WTC11 (cell line): ENCODE results near the gene ZNF236.

Experiments used
- ESRRA ChIP-seq: sonication (generic); formaldehyde crosslinking; IDR thresholded peaks from 2 replicates; pipeline ENCODE4 v1.8.1; 2022; ENCODE audit warnings: mild to moderate bottlenecking, missing genetic modification reagents, borderline replicate concordance
- ETV6 ChIP-seq: sonication (generic); formaldehyde crosslinking; IDR thresholded peaks from 2 replicates; pipeline ENCODE4 v1.8.1; 2022; ENCODE audit warnings: mild to moderate bottlenecking, missing genetic modification reagents
- JUN ChIP-seq: sonication (generic); formaldehyde crosslinking; IDR thresholded peaks from 2 replicates; pipeline ENCODE4 v1.8.0; 2023; ENCODE audit warnings: mild to moderate bottlenecking, missing genetic modification reagents
- TF ChIP-seq, protein P1 (sequence below): sonication (generic); formaldehyde crosslinking; IDR thresholded peaks from 2 replicates; pipeline ENCODE4 v1.8.1; 2023; ENCODE audit warnings: mild to moderate bottlenecking, moderate library complexity, missing genetic modification reagents
- TF ChIP-seq, protein P2 (sequence below): sonication (generic); formaldehyde crosslinking; IDR thresholded peaks from 2 replicates; pipeline ENCODE4 v1.8.0; 2022; ENCODE audit warnings: mild to moderate bottlenecking, missing genetic modification reagents
- TF ChIP-seq, protein P3 (sequence below): sonication (generic); formaldehyde crosslinking; IDR thresholded peaks from 2 replicates; pipeline ENCODE4 v1.8.0; 2022; ENCODE audit warnings: mild to moderate bottlenecking, missing genetic modification reagents

DNA sequence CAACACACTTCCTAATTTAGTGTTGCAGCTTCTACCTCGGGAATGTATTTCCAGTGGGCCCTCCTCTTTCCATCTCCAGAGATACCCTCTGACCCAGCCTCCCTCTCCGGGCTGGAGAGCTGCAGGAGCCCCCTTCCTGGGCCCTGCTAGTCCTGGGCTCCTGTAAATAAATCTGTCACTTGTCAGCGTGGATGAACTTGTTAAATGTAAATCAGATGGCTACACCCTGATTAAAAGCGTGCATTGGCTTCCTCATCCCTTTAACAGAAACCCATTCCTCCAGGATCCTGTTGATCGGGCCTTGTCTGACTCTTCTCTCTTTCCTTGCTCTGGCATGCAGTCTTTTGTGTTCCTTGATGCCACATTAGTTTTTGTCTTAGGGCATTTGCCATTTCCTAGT, 2.4 kb downstream of the ZNF236 start:
- TF ChIP-seq, protein P1, sequence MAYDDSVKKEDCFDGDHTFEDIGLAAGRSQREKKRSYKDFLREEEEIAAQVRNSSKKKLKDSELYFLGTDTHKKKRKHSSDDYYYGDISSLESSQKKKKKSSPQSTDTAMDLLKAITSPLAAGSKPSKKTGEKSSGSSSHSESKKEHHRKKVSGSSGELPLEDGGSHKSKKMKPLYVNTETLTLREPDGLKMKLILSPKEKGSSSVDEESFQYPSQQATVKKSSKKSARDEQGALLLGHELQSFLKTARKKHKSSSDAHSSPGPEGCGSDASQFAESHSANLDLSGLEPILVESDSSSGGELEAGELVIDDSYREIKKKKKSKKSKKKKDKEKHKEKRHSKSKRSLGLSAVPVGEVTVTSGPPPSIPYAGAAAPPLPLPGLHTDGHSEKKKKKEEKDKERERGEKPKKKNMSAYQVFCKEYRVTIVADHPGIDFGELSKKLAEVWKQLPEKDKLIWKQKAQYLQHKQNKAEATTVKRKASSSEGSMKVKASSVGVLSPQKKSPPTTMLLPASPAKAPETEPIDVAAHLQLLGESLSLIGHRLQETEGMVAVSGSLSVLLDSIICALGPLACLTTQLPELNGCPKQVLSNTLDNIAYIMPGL, result no peak
- TF ChIP-seq, protein P2, sequence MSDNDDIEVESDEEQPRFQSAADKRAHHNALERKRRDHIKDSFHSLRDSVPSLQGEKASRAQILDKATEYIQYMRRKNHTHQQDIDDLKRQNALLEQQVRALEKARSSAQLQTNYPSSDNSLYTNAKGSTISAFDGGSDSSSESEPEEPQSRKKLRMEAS, result no peak
- TF ChIP-seq JUN (CRISPR knock-in tag) (no peak), ESRRA (CRISPR knock-in tag) (no peak), ETV6 (no peak)
- TF ChIP-seq, protein P3, sequence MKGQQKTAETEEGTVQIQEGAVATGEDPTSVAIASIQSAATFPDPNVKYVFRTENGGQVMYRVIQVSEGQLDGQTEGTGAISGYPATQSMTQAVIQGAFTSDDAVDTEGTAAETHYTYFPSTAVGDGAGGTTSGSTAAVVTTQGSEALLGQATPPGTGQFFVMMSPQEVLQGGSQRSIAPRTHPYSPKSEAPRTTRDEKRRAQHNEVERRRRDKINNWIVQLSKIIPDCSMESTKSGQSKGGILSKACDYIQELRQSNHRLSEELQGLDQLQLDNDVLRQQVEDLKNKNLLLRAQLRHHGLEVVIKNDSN (CRISPR knock-in tag), result no peak
